Measurements from ENCODE around the gene PYM1.
A peak's percentile ranks its signal among the peaks of the same experiment; 100 is the strongest.
"Not testable (repeated sequence)": the region's sequence is repeated elsewhere in the genome, so short reads cannot be mapped to it uniquely, and the experiment has no call there.

The PYM1 gene

DNA sequence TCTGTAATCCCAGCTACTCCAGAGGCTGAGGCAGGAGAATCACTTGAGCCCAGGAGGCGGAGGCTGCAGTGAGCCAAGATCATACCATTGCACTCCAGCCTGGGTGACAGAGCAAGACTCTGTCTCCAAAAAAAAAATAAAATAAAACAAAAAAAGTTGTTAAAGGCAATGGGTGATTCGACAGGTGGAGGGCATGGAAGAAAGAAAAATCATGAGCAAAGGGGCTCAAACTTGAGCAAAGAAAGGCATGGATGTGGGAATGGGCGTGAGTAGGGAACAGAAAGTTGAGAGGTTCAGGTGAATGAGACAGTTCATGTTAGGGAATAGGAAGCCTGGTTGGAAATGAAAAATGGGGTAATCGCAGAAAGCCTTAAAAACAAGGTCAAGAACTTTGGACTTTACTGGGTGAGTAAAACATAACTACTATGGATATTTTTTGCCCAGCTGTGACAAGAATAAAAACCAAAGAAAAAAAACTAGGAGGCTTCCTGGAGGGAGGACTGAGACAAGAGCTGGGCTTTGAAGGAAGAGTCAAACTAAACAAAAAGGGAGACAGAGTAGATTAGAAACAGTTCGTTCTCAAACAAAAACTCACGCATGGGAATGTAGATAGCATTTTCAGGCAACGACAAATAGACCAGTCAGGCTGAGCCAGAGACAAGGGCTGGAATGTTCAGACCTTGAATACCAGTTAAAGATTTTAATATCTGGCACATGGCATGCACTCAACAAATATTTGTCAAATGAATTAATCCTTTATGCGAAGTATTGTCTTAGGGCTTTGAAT lies 18.8 kb downstream of the PYM1 start:
- DNase-seq (ENCODE audit: low read depth), result peak; percentile 58

DNA sequence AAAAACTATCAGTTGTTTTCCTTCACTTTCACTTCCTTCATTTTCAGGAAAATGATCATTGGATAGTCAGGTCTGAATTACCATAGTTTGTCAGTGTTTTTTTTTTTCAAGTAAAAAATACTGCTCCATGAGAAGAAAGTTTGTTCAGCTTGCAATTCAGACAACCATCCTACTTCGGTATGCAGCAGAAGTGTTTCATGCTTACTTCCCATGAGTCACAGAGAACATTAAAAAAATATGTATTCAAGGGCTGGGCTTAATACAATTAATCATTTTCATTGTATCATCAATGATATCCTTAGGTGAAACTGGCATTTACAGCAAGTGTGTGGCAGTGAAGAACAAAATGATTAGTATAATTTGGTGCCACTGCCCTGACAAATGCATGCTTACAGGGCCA lies 21.6 kb downstream of the PYM1 start:
- peak; percentile 72 for DNase-seq (ENCODE audit: low read depth)

GRCh38 chr12:55901881-55902490 lies 25.7 kb downstream of the PYM1 start:
- no peak for DNase-seq (ENCODE audit: low read depth)

DNA sequence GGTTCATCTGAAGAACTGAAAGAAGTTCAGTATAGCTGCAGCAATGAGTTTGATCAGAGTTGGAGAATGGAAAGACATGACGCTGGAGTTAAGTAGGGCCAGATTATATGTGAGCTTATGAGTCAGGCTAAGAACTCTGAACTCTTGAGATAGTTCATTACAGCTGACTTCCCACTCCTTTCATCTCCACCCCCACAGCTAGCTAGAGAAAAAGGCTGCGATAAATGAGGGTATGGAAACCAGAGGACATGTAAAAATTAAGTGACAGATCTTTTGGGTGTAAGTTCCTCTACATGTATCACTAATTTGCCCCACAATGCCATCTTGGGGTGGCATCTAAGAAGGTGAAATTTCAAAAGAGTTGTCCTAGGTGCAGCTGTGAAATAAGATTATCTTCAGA lies 28.6 kb downstream of the PYM1 start:
- peak; percentile 83 for DNase-seq (ENCODE audit: low read depth)

DNA sequence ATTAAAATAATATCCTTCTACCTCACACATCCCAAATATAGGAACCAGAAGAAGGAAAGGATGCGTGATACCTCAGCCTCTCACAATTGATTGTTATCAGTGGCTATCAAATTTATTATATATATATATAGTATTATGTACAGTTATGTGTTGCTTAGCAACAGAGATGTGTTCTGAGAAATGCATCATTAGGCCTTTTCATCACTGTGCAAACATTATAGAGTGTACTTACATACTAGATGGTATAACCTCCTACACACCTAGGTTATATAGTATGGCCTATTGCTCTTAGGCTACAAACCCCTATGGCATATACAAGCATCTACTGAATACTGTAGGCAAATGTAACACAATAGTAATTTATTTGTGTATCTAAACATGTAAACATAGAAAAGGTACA lies 34.0 kb downstream of the PYM1 start:
- no peak for DNase-seq (ENCODE audit: low read depth)

DNA sequence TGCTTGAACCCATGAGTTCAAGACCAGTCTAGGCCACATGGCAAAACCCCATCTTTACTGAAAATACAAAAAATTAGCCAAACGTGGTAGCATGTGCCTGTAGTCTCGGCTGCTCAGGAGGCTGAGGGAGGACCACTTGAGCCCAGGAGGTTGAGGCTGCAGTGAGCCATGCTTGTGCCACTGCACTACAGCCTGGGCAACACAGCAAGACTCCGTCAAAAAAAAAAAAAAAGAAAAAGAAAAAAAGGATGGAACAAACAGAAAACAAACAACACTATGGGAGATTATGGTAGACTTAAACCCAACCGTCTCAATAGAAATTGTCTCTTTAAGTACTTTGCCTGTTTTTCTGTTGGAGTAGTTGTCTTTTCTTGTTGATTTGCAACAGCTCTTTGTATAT lies 36.4 kb downstream of the PYM1 start:
- no peak for DNase-seq (ENCODE audit: low read depth)

GRCh38 chr12:55885113-55885512 lies 42.6 kb downstream of the PYM1 start:
- DNase-seq (ENCODE audit: low read depth), result no peak

DNA sequence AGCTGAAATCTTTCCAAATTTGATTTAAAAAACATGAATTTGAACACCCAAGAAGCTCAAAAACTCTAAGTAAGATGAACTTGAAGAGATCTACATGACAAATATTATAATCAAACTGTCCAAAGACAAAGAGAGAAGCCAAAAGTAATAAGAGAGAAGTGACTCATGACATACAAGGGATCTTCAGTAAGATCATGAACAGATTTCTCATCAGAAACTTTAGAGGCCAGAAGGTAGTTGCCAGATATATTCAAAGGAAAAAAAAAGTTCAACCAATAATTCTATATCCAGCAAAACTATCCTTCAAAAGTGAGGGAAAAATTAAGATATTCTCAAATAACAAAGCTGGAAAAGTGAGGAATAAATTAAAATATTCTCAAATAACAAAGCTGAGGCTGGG lies 49.9 kb downstream of the PYM1 start:
- DNase-seq (ENCODE audit: low read depth), result no peak

GRCh38 chr12:55875704-55876467 lies 51.8 kb downstream of the PYM1 start:
- DNase-seq (ENCODE audit: low read depth), result no peak

DNA sequence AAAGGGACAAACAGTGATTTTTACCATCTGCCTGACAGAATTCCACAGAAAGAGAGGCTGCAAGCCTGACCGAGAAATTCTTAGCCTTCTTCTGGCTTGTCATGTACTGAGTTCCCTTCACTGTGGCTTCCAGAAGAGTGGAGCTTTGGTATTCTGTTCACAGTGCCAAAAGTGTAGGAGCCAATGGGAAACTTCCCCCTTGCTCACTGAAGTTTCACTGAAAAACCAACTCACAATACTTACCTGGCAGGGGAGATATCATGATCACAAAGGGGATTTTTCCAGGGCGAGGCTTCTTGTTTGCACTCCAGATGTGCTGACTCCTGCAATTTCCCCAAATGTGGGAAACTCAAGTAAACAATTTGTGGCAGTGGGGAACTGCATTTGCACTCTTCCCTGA lies 53.3 kb downstream of the PYM1 start:
- DNase-seq (ENCODE audit: low read depth), result no peak

DNA sequence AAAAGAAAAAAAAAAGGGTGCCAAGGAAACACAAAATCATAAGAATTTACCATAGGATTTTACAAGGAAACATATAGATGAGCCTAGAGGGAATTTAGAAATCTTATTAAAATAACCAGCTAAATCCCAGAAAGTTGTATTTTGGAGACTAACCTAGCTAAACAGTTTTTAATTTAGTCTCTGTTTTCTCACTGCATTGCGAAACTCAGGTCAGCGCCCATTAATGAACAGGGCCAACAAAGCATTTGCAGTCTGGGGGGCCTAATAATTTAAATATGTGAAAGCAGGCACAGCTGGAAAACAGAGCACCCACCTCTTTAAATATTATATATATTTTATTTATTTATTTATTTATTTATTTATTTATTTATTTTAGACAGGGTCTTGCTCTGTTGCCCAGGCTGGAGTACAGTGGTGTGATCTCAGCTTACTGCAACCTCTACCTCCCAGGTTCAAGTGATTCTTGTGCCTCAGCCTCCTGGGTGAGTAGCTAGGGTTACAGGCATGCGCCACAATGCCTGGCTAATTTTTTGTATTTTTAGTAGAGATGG lies 61.2 kb downstream of the PYM1 start:
- DNase-seq (ENCODE audit: low read depth), result not testable (repeated sequence)

DNA sequence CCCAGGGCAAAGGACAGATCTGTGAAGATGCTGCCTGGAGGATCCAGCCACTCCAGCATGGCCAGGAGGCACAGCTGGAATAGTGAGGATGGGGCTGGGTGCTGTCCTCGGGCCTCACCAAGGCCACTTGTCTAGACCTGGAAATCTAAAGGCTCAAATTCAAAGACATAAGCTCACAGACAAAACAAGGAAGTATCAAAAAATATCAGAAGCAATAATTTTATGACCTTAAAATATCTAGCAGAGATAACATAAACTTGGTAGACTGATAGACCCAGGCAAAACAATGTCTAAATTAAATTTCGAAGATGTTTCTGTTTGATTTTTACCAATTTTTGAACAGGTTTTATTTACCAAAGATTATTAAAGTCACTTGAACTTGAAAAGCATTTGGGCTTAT lies 62.4 kb downstream of the PYM1 start:
- DNase-seq (ENCODE audit: low read depth), result no peak

DNA sequence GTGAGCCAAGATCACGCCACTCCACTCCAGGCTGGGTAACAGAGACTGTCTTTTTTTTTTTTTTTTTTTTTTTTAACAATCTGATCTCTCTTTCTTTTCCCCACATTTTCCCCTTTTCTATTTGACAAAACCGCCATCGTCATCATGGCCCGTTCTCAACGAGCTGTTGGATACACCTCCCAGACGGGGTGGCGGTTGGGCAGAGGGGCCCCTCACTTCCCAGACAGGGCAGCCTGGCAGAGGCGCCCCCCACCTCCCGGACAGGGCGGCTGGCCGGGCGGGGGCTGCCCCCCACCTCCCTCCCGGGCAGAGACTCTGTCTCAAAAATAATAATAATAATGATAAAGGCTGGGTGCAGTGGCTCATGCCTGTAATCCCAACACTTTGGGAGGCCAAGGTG lies 64.8 kb downstream of the PYM1 start:
- DNase-seq (ENCODE audit: low read depth), result not testable (repeated sequence)

DNA sequence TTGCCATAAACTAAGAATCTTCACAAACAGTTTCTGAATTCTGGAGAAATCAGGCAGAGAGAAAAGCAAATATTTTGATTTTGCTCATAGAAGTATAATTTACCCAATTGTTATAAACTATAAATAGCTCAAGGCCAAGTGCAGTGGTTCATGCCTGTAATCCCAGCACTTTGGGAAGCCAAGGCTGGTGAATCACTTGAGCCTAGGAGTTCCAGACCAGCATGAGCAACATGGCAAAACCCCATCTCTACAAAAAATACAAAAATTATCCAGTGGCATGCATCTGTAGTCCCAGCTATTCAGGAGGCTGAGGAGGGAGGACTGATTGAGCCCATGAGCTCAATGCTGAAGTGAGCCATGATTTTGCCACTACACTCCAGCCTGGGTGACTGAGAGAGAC lies 65.4 kb downstream of the PYM1 start:
- DNase-seq (ENCODE audit: low read depth), result no peak

DNA sequence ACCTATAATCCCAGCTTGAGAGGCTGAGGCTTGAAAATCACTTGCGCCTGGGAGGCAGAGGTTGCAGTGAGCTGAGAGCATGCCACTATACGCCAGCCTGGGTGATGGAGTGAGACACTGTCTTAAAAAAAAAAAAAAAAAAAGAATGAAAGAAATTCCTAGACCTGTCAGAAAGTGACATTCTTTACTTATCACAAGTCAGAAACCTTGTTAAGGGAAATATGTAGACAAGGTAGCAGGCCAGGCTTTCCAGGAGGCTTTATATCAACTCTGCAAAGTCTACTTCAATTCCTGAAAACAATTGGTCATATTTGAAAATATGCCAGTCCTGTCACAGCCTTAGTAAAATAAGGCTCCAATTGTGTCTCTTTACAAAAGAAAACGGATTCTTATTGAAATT lies 65.8 kb downstream of the PYM1 start:
- DNase-seq (ENCODE audit: low read depth), result no peak

GRCh38 chr12:55861396-55861795 lies 66.3 kb downstream of the PYM1 start:
- no peak for DNase-seq (ENCODE audit: low read depth)

DNA sequence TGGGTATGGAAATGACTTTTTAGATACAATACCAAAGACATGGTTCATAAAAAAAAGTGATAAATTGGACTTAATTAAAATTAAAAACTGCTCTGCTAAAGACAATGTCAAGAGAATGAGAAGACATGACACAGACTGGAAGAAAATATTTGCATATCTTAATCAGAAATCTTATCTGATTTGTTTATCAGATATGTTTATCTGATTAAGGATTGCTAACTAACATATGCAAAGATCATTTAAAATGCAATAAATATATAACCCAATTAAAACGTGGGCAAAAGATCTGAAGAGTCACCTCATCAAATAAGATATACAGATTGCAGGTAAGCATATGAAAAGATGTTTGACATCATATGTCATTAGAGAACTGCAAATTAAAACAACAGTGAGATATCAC lies 75.0 kb downstream of the PYM1 start:
- no peak for DNase-seq (ENCODE audit: low read depth)
